Renal cortex interstitium (tissue), 11 donors: ENCODE measurements around the gene HDGFL3. TPM values are rescaled to one million over a fixed set of nuclear protein-coding genes. Genes with fewer than 3 reads are reported as not detected.
"Not testable (repeated sequence)": the region's sequence is repeated elsewhere in the genome, so short reads cannot be mapped to it uniquely, and the experiment has no call there.

ENCODE experiments used
- DNase-seq, 11 donors: peaks; one replicate each; pipeline ENCODE4 v3.0.0-alpha.2; 2013; ENCODE audit warnings: low read depth in 9 of 11, low spot score in 4 of 11; ENCODE audit errors: extremely low read depth in 1 of 11
- polyA plus RNA-seq, 3 donors: library from polyadenylated mRNA; unstranded; fragments of 120-200 nt; gene quantifications; one replicate each; pipeline ENCODE4 v1.2.1, GENCODE V29; 2013; ENCODE audit not compliant: insufficient read length in 3 of 3

HDGFL3 gene
- polyA plus RNA-seq, 3 donors, result 78.0 to 114 (median 101) TPM

DNA sequence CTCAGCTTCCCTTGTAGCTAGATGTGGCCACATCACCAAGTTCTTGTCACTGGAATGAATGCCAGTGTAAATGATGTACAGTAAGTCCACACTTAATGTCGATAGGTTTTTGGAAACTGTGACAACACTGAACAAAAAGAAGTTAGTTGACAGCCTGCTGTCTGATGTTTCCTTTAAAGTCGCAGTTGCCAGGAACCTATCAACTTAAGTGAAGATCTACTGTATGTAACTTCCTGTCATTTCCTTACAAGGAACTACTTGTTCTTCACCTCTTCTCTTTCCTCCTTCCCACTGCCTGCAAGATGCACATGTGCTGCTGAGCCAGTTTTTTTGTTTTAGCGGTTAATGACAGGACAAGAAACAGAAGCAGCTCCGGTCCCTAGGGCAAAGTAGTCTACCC is 44.6 kb downstream of the HDGFL3 start:
- no peak for DNase-seq

DNA sequence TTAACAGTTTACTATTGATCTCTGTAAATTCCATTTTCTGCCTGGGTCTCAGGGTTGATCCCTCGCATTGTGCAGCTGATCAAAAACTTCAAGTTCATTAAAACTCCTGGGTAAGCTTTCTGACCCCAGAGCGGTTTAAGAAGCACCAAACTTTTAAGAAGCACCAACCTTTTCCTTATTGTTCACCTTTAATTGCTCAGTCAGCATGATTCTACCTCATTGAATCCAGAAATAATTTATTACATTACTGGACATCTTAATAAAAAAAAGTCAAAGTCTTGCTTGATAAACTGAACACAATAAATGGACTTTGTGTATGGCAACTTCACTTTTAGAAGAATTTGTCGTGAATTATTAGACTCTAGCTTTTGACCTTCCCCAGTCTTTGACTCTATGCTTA is 46.9 kb downstream of the HDGFL3 start:
- no peak for DNase-seq

DNA sequence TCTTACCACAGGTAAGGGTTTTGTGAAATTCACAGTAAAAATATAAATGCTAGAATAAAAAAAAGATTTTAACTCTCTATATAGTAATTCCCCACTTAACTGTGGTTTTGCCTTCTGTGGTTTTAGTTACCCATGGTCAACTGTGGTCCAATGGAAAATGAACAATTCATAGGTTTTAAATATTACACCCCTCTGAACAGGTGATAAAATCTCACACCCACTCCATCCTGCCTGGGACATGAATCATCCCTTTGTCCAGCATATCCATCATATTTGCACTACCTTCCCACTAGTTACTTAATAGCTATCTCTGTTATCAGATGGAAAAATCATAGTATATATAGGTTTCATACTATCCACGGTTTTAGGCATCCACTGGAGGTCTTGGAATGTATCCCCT is 49.2 kb downstream of the HDGFL3 start:
- DNase-seq, result no peak

DNA sequence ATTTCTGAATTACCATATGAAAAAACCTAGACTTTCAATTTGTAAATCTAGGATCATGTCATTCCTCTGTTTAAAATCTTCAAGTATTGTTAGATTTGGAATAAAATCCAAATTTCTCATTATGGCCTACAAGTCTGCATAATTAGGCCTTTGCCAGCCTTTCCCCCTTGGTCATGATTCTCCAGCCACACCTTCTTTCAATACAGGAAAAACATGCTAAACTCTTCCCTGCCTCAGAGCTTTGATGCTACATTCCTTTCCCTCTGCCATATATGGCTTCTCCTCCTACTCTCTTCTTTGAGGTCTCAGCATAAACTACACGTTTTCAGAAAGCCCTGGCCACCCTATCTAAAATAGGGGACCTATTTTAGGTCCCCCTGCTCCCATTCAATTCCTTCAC is 51.7 kb downstream of the HDGFL3 start:
- DNase-seq, result no peak

DNA sequence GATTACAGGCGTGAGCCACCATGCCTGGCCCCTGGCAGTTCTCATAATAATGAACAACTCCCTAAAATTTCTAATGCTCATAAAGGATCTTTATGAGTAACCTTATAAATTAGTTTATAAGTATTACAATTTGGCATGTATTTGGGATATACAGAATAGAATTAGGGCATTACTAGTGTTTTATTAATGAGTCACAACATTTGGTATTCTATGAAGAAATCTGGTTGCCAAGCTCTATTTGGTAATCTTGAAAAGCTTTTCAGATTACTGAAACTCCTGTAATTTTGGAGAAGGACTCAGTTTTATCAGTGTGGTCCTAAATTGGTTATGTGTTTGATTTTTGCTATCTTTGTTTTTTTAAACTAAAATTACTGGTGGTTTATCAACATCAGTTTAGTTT is 54.3 kb downstream of the HDGFL3 start:
- no peak for DNase-seq

DNA sequence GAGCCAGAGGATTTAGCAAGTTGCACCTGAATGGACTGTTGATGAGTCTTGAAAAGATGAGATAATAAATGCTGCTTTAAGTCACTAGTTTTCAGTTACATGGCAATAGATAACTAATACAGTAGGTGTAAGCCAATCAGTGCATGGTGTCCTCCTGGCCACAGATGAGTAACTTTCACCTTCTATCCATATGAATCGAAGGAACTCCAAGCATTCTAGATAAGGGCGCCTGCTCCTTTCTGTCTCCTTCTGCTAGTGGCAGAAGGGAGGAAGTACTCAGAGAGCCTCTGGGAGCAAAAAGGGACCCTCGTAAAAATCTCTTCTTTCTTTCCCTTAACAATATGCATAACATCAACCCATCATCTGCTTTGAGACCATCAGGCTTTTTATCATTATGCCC is 62.9 kb downstream of the HDGFL3 start:
- no peak for DNase-seq

DNA sequence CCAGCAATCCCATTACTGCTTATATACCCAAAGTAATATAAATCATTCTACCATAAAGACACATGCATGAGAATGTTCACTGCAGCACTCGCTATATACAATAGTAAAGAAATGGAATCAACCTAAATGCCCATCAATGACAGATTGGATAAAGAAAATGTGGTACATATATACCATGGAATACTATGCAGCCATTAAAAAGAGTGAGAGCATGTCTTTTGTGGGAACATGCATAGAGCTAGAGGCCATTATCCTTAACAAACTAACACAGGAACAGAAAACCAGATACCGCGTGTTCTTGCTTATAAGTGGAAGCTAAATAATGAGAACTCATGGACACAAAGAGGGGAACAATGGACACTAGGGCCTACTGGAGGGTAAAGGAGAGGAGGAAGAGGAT is 65.5 kb downstream of the HDGFL3 start:
- DNase-seq, result not testable (repeated sequence)

DNA sequence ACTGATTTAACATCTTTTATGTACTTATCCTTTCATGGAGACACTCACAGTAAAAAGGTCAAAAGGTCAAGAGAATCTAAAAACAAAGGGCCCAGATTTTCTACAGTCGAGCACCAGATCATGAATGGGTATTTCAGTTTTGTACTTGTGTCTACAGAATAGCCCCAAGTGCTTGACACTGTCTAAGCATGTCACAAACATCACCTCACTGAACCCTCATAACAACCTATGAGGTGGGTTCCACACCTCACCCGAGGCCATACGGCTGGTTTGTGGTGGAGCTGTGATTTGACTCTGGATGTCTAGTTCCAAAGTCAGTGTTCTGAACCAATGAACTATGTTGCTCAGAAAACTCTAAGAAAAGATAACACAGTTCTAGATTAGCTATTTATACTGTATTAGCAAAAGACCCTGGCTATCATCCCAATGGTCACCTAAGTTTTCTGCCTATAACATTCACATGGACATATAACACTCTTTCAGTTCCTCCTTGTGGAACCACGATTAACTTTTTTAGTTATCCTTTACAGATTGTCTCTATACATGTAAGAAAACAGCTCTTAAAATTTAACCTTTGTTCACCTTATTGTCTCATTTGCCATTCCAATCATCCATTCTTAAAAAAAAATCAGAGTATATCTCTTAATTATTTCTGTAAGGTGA is 74.6 kb downstream of the HDGFL3 start:
- DNase-seq, result no peak

DNA sequence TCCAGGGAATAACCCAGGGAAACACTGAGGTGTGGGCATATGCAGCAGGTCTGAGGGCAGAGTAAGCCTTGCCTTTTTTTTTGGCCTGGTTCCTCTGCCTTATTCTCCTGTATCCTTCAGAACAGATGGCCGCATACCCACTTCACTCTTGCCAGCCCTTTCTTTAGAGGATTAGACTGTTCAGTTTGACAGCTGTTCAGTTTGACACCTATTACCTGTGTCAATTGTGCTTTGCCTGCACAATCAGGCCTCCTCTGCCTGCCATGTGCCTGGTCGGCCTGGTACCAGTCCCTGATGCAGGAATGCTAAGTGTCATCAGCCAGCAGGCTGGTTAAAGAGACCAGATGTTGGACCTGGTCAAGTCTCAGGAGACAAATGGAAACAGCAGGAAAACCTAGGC is 77.8 kb downstream of the HDGFL3 start:
- DNase-seq, result no peak

DNA sequence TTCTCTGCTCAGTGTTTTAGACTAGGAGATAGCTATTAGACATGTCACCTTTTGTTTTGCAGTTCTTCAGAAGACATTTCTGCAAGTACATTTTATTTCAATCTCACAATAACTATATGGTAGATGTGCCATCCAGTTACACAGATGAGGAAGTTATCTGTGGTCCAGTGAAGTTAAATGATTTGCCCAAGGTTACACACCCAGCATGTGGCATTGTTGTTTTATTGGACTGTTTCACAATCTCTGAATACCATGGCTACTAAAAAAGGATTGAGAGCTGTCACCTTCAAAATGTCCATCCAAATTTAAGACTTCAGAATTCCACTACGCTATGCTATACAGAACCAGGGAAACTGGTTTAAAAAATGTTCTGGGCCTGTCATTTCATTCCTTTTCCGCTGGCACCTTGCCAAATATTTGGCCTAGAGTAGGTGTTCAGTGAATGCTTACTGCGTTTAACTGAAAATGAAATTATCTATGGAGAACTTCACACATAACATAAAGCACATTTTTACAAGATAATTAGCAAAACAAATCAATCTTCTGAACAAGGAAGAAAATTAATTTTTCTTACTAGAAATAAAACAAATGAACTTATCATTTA is 80.0 kb downstream of the HDGFL3 start:
- DNase-seq, result no peak

DNA sequence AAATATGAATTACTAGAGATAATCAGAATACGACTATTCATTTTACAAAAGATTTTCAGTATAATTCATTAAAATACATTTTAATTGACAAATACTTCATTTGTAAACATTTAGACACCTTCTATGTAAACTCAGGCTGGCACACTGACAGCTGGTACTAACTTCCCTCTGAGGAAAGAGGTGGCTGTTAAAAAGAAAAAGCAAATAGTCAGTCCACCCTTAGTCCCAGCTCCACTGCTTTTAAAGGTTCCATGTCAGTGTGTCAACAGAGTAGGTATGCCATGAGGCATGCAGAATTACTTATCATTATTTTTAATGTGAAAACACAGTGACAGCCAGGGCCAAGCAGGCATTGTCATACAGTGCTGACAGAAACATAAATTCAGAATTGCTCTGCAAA is 84.1 kb downstream of the HDGFL3 start:
- no peak for DNase-seq

DNA sequence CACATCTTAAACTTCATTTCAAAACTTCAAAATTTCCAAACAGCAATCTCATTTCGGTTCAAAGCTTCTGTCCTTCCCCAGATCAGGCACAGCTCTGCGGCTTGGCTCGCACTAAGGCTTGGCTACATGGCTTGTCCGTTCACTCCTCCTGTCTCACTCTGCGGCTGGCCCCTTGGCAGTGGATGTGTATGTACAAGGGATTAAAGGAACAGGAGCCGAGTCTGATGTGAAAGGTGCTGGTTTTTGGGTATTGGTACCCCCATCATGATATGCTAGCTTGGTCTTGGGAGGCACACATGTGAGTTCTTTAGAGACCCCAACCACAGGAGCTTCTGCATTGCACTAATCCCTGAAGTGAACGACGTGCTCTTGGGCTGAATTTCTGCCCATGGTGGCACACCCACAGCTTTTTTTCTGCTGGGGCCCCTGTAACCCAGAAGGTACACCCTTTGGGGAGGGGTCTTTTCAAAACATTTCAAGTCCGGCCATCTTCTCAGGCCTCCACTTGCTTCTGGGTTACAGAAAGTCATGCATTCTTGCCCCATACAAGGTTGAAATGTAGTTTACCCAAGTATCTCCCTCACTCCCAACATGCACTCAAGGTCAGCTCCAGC is 87.5 kb downstream of the HDGFL3 start:
- no peak for DNase-seq

DNA sequence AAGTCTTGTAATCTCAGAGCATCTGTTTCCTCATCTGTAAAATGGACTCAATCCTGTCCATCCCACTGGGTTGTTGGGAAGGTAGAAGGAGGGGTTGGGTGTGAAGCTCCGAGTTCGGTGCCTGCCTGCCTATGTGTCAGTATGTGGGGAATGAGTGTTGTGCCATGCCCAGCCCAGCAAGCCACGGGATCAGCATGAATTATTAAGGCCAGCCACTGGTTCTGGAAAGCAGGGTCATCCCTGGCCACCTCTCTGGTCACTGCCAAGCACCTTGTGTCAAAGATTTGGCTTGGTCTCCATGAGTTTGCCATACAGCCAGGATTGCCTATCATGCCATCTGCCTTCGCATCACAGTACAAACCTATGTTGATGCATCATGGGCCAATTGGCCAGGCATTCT is 88.7 kb downstream of the HDGFL3 start:
- DNase-seq, result no peak

DNA sequence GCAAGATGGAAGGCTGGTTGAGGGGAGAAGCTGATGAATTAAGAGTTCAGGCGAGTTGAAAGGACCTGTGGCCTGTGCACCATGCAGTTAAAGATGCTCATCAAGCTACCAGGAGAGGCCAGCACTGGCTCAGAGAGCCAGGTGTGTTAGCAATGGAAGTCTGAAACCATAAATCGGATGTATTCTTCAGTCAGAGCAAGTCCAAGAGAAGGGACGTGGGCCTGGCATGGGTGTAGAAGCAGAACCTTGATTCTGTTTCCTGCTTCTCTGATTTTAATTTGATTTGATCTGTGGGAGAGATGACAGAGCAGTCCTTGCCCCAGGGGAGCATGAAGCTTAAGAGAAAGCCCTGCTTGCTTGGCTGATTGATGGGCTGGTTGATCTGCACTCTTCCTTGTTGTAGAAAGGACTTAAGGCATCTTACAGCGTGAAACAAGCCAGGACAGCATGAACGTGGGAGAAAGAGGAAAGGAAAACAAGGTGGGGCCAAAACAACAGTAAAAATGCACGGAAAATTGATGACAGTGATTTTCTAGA is 89.3 kb downstream of the HDGFL3 start:
- no peak for DNase-seq

DNA sequence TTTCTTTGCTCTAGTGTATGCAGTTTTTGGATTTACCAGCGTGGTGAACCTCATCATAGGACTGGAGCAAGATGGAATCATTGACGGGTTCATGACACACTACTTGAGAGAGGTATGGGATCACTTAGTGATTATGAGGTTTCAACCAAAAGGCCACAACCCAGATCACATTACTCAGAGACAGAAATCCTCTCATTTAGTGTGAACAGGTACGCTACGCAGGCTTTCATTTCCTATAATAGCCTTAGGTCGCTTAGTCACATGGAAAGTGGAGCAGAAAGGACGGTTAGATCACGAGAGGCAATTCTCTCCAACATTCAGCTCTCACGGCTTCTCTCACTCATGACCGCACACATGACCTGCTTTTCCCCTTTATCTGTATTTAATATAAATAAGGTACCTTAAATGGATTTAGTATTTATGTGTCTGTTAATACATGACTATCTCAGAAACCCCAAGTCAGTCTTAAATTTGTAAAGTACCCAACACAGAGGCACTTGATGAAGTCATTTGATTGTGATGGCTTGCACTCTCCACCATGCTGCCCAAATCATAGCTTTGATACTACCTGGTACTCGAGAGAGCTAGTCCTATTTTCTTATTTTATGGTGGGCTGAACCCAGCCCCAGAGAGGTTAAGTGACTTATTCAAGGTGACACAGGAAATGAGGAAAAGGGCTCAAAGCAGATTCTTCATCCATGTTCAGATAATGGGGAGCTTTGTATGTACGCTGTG is 91.6 kb downstream of the HDGFL3 start:
- DNase-seq, result no peak

DNA sequence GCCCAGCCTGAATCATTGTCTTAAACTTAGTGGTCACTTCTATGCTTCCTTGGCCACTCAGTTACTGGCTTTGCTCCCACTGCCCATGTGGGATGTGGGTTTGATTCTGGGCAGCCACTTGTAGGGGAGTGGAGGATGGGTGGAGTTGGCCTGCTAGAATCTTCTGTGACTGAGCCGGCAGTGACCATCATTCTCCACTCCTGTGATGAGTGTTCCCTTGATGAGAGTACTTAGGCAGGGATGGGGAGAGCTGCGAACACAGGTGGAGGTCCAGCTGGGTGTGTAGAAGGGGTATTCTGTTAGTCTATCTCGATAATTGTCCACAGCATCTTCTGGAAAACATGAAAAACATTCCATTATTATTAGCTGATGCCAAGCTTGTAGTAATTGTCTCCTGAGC is 92.2 kb downstream of the HDGFL3 start:
- DNase-seq, result no peak

DNA sequence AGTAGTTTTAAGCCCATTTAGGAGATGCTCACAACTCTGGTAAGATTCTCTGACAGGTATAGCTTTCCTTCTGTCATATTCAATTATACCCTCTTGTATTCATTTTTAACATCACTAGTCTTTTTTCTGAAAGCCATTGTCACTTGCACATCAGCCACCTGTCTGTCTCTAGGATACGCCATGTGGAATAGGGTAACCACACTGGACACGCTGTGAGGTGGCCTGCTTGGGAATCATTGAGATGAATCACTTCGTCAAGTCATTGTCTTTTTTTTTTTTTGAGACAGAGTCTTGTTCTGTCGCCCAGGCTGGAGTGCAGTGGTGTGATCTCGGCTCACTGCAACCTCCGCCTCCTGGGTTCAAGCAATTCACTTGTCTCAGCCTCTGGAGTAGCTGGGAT is 92.8 kb downstream of the HDGFL3 start:
- DNase-seq, result no peak

DNA sequence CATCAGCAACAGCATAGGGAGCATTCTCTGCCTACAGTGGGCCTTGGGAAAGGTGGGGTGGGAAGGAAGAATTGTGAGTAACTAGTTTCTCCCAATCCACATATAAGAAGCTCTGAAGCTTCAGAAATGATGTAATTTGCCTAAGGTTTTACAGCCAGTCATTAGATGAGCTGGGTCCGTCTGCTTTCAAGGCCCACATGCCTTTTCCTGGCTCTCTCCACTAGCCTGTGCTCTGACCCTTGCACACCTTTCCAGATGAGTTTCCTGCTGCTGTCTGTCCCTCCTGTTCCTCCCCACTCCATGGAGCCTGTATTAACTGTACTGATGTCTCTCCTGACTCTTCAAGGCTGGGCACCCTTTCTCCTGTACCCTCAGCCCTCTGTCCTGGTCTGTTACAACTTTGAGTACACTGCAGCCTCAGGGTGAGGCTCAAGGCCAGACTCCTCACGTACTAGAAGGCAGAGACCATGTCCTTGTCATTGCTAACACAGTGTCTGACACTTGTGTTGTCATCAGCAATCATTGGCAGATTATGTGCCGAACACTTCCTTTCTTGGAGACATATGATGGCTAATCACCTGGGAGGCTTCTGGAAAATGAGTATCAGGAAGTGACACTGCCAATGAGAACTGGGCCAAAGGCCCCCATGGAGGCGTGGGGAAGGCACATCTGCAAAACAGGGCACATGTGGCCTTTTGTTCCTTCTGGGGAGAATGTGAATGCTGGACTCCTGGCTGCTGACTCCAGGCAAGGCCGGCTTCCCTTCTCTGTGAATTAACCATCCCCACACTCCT is 93.5 kb downstream of the HDGFL3 start:
- DNase-seq, result no peak

DNA sequence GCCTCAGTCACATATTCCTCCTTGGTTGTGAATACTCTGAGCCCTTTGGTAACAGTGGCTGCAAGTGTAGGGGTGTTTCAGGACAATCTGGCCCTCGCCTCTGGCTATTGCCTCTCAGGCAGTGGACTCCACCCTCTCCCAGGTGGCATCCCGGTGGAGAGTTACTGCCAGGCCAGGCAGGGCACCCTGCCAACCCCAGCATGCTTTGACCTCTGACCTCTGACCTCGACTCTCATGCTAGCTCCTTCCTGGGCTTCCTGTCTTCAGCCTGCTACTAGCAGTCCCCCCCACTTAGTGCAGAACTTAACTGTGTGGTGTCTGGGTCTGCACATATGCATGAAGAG is 94.7 kb downstream of the HDGFL3 start:
- no peak for DNase-seq
